Measurements from ENCODE around the gene ZDHHC3.

The ZDHHC3 gene

DNA sequence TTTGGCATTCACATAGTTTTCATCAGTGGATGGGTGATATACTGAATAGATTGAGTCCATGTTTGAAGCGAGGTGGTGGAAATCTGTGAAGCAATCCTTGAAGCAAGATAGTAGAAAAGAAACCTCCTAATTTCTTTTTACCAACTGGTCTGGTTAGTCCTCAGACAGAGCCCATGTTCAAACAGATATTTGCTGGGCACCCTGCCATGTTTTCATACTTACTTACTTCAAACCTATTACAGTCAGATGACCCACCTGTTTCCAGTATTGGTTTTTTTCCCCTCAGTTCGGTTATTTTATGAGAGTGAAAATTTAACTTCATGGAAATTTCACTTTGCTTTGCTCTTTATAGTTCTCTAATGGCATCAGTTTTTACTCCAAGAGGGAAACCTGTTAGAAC lies 23.8 kb upstream of the ZDHHC3 start:
- no peak overlapping the region for H3K9ac ChIP-seq (ENCODE audit: low read length)
- H3K18ac ChIP-seq (ENCODE audit: low read depth in 1 of 2, low read length in 2 of 2), result no peak overlapping the region
- no peak overlapping the region for H3K4me2 ChIP-seq (ENCODE audit: low read length, poor library complexity, severe bottlenecking)
- no peak overlapping the region for H2BK120ac ChIP-seq (ENCODE audit: low read depth, low read length)
- H4K8ac ChIP-seq (ENCODE audit: low read length), result no peak overlapping the region
- peaks cover 27 to 76% of the 10 kb centered on the region in 2 experiments for H3K36me3 ChIP-seq (ENCODE audit: control insufficient read depth in 1 of 2, insufficient read depth in 2 of 2, low read depth in 1 of 2, low read length in 2 of 2)
- no peak overlapping the region for H2AK5ac ChIP-seq (ENCODE audit: low read length, severe bottlenecking)
- H3K79me1 ChIP-seq (replicated peaks; ENCODE audit: low read length, poor library complexity, severe bottlenecking), result peaks cover 18% of the 10 kb centered on the region
- no peak overlapping the region for H3K4ac ChIP-seq (ENCODE audit: low read depth in 1 of 2, low read length in 2 of 2)
- no peak overlapping the region for H3K27ac ChIP-seq (ENCODE audit: low read length, poor library complexity, severe bottlenecking)
- H3K23ac ChIP-seq (ENCODE audit: low read length in 2 of 2), result no peak overlapping the region
- H2BK5ac ChIP-seq (ENCODE audit: low read depth, low read length, poor library complexity, severe bottlenecking), result no peak overlapping the region
- no peak overlapping the region for H3K4me3 ChIP-seq (ENCODE audit: insufficient read depth in 1 of 2, low read depth in 1 of 2, low read length in 2 of 2)
- H4K91ac ChIP-seq (ENCODE audit: low read length), result no peak overlapping the region
- peaks cover 9% of the 10 kb centered on the region for H3K4me1 ChIP-seq (ENCODE audit: control insufficient read depth, insufficient read depth, low read depth, low read length)
- H3K9me3 ChIP-seq (ENCODE audit: control insufficient read depth, low read length), result peaks cover 2% of the 10 kb centered on the region
- no peak overlapping the region for H2AFZ ChIP-seq (ENCODE audit: low read depth, low read length)
- no peak overlapping the region for H2BK12ac ChIP-seq (ENCODE audit: low read length in 2 of 2)
- no peak for DNase-seq
- no peaks in the 10 kb centered on the region for H3K27me3 ChIP-seq (ENCODE audit: control insufficient read depth in 1 of 2, insufficient read depth in 1 of 2, low read length in 2 of 2)
- H3K14ac ChIP-seq (ENCODE audit: low read length in 2 of 2), result no peak overlapping the region
- no peak overlapping the region for H2BK15ac ChIP-seq (ENCODE audit: low read depth, poor library complexity, severe bottlenecking)
- no CpG with 5 or more reads among the region's 2 CpGs for WGBS

- DNase-seq, result peak; percentile 19
- WGBS, result no CpG with 5 or more reads among the region's 3 CpGs
These were observed 20.6 kb upstream of the ZDHHC3 start for GRCh38 chr3:44996556-44996969.

GRCh38 chr3:44995142-44995770 lies 19.3 kb upstream of the ZDHHC3 start:
- no peak overlapping the region for H2BK15ac ChIP-seq (ENCODE audit: low read depth, poor library complexity, severe bottlenecking)
- peak overlapping the region; percentile 33 for H3K9ac ChIP-seq (ENCODE audit: low read length)
- H3K14ac ChIP-seq (ENCODE audit: low read length in 2 of 2), result no peak overlapping the region
- no peaks in the 10 kb centered on the region for H3K9me3 ChIP-seq (ENCODE audit: control insufficient read depth, low read length)
- H3K4me3 ChIP-seq (ENCODE audit: insufficient read depth in 1 of 2, low read depth in 1 of 2, low read length in 2 of 2), result peak overlapping the region in 1 of 2 experiments; percentile 41
- H2BK120ac ChIP-seq (ENCODE audit: low read depth, low read length), result no peak overlapping the region
- H3K18ac ChIP-seq (ENCODE audit: low read depth in 1 of 2, low read length in 2 of 2), result no peak overlapping the region
- H4K8ac ChIP-seq (ENCODE audit: low read length), result no peak overlapping the region
- no peak overlapping the region for H3K27ac ChIP-seq (ENCODE audit: low read length, poor library complexity, severe bottlenecking)
- H4K91ac ChIP-seq (ENCODE audit: low read length), result no peak overlapping the region
- peaks cover 13% of the 10 kb centered on the region for H3K4me1 ChIP-seq (ENCODE audit: control insufficient read depth, insufficient read depth, low read depth, low read length)
- no peak overlapping the region for H3K4ac ChIP-seq (ENCODE audit: low read depth in 1 of 2, low read length in 2 of 2)
- DNase-seq, result peak; percentile 64
- H3K79me1 ChIP-seq (replicated peaks; ENCODE audit: low read length, poor library complexity, severe bottlenecking), result peaks cover 31% of the 10 kb centered on the region
- H2AK5ac ChIP-seq (ENCODE audit: low read length, severe bottlenecking), result no peak overlapping the region
- H2AFZ ChIP-seq (ENCODE audit: low read depth, low read length), result no peak overlapping the region
- 84% methylated on average over 8 of the region's 8 CpGs for WGBS
- H3K27me3 ChIP-seq (ENCODE audit: control insufficient read depth in 1 of 2, insufficient read depth in 1 of 2, low read length in 2 of 2), result no peaks in the 10 kb centered on the region
- H3K36me3 ChIP-seq (ENCODE audit: control insufficient read depth in 1 of 2, insufficient read depth in 2 of 2, low read depth in 1 of 2, low read length in 2 of 2), result peaks cover 20 to 61% of the 10 kb centered on the region in 2 experiments
- H3K4me2 ChIP-seq (ENCODE audit: low read length, poor library complexity, severe bottlenecking), result no peak overlapping the region
- H2BK5ac ChIP-seq (ENCODE audit: low read depth, low read length, poor library complexity, severe bottlenecking), result no peak overlapping the region
- no peak overlapping the region for H2BK12ac ChIP-seq (ENCODE audit: low read length in 2 of 2)
- no peak overlapping the region for H3K23ac ChIP-seq (ENCODE audit: low read length in 2 of 2)

More at GRCh38 chr3:44996556-44996969, 20.6 kb upstream of the ZDHHC3 start:
- Histone ChIP-seq H3K4me1 (ENCODE audit: control insufficient read depth, insufficient read depth, low read depth, low read length) (peaks cover 14% of the 10 kb centered on the region), H2BK120ac (ENCODE audit: low read depth, low read length) (no peak overlapping the region), H3K23ac (ENCODE audit: low read length in 2 of 2) (no peak overlapping the region), H2AK5ac (ENCODE audit: low read length, severe bottlenecking) (no peak overlapping the region), H3K14ac (ENCODE audit: low read length in 2 of 2) (no peak overlapping the region), H3K9me3 (ENCODE audit: control insufficient read depth, low read length) (no peaks in the 10 kb centered on the region), H2AFZ (ENCODE audit: low read depth, low read length) (no peak overlapping the region), H3K27me3 (ENCODE audit: control insufficient read depth in 1 of 2, insufficient read depth in 1 of 2, low read length in 2 of 2) (no peaks in the 10 kb centered on the region), H4K91ac (ENCODE audit: low read length) (no peak overlapping the region), H2BK15ac (ENCODE audit: low read depth, poor library complexity, severe bottlenecking) (no peak overlapping the region), H3K36me3 (ENCODE audit: control insufficient read depth in 1 of 2, insufficient read depth in 2 of 2, low read depth in 1 of 2, low read length in 2 of 2) (peaks cover 22 to 60% of the 10 kb centered on the region in 2 experiments), H3K4me3 (ENCODE audit: insufficient read depth in 1 of 2, low read depth in 1 of 2, low read length in 2 of 2) (no peak overlapping the region), H4K8ac (ENCODE audit: low read length) (no peak overlapping the region), H3K27ac (ENCODE audit: low read length, poor library complexity, severe bottlenecking) (peak overlapping the region; percentile 35), H3K79me1 (replicated peaks; ENCODE audit: low read length, poor library complexity, severe bottlenecking) (peaks cover 23% of the 10 kb centered on the region), H3K4ac (ENCODE audit: low read depth in 1 of 2, low read length in 2 of 2) (no peak overlapping the region), H3K9ac (ENCODE audit: low read length) (peak overlapping the region; percentile 33), H3K4me2 (ENCODE audit: low read length, poor library complexity, severe bottlenecking) (no peak overlapping the region), H2BK12ac (ENCODE audit: low read length in 2 of 2) (no peak overlapping the region), H2BK5ac (ENCODE audit: low read depth, low read length, poor library complexity, severe bottlenecking) (no peak overlapping the region), H3K18ac (ENCODE audit: low read depth in 1 of 2, low read length in 2 of 2) (no peak overlapping the region)

DNA sequence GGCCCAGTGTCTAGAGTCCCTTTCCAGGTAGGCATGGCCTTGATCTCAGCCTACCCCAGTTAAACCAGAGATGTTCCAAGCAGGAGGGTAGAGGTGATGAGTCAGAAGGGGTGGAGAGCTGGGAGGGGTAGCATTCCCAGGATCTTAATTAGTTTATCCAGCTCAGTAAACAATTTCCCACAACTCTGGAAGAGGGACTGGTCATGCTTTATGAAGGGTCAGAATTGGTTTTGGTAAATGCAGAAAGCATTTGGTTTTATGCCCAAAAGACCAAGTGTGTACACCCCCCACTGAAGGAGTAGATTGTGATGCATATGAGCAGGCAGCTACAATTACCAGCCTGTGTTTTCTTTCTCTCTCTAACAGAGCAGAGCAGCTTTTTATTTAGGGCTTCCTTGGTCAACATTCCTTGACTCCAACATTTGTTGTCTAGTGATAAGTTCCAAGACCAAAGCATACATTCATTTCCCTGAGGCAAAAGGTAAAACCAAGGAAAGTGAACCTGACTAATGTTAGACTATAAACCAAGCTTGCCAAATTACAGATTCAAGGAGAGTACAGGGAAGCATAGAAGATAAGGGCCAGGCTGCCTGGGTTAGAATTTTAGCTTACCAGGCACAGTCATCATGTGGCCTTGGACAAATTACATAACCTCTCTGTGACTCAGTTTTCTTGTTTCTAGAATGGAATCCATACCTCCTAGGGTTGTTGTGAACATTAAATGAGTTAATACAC lies 17.7 kb upstream of the ZDHHC3 start:
- Histone ChIP-seq H3K9me3 (ENCODE audit: control insufficient read depth, low read length) (no peaks in the 10 kb centered on the region), H3K27ac (ENCODE audit: low read length, poor library complexity, severe bottlenecking) (peak overlapping the region; percentile 51), H3K4me1 (ENCODE audit: control insufficient read depth, insufficient read depth, low read depth, low read length) (peaks cover 14% of the 10 kb centered on the region), H4K8ac (ENCODE audit: low read length) (no peak overlapping the region), H2AFZ (ENCODE audit: low read depth, low read length) (no peak overlapping the region), H2BK5ac (ENCODE audit: low read depth, low read length, poor library complexity, severe bottlenecking) (no peak overlapping the region), H4K91ac (ENCODE audit: low read length) (peak overlapping the region; percentile 3), H3K79me1 (replicated peaks; ENCODE audit: low read length, poor library complexity, severe bottlenecking) (peaks cover 35% of the 10 kb centered on the region), H3K23ac (ENCODE audit: low read length in 2 of 2) (no peak overlapping the region), H2BK120ac (ENCODE audit: low read depth, low read length) (no peak overlapping the region), H3K18ac (ENCODE audit: low read depth in 1 of 2, low read length in 2 of 2) (no peak overlapping the region), H3K4me3 (ENCODE audit: insufficient read depth in 1 of 2, low read depth in 1 of 2, low read length in 2 of 2) (no peak overlapping the region), H3K9ac (ENCODE audit: low read length) (peak overlapping the region; percentile 62), H3K27me3 (ENCODE audit: control insufficient read depth in 1 of 2, insufficient read depth in 1 of 2, low read length in 2 of 2) (no peaks in the 10 kb centered on the region), H3K36me3 (ENCODE audit: control insufficient read depth in 1 of 2, insufficient read depth in 2 of 2, low read depth in 1 of 2, low read length in 2 of 2) (peaks cover 19 to 56% of the 10 kb centered on the region in 2 experiments), H2BK15ac (ENCODE audit: low read depth, poor library complexity, severe bottlenecking) (no peak overlapping the region), H2BK12ac (ENCODE audit: low read length in 2 of 2) (peak overlapping the region in 1 of 2 experiments; percentile 81), H3K14ac (ENCODE audit: low read length in 2 of 2) (no peak overlapping the region), H3K4me2 (ENCODE audit: low read length, poor library complexity, severe bottlenecking) (no peak overlapping the region), H2AK5ac (ENCODE audit: low read length, severe bottlenecking) (peak overlapping the region; percentile 85), H3K4ac (ENCODE audit: low read depth in 1 of 2, low read length in 2 of 2) (peak overlapping the region in 1 of 2 experiments; percentile 67)
- peak; percentile 73 for DNase-seq

All from mesenchymal stem cell (in vitro differentiated cells and primary cell).